Left lung (tissue), 10 donors: Measurements from ENCODE around the gene PRKG1. TPM values are rescaled to one million over a fixed set of nuclear protein-coding genes. Genes with fewer than 3 reads are reported as not detected.
"Not testable (repeated sequence)": the region's sequence is repeated elsewhere in the genome, so short reads cannot be mapped to it uniquely, and the experiment has no call there.

ENCODE experiments used
- ATAC-seq: fragments of 200-7000 bp; cut with Tn5 transposase; one replicate; pipeline ENCODE4 v1.9.1; 2020; ENCODE audit warnings: moderate library complexity
- DNase-seq, 4 donors: peaks; one replicate each; pipeline ENCODE4 v3.0.0-alpha.2; 2013 to 2020
- H3K27ac ChIP-seq, 2 donors: fragments of 200-600 bp; sonication (generic) in 1 of 2; one replicate each; pipeline versions ENCODE4 v1.5.0 to v1.8.0; 2020 to 2021
- H3K27me3 ChIP-seq, 2 donors: fragments of 200-600 bp; sonication (generic) in 1 of 2; one replicate each; pipeline versions ENCODE4 v1.5.0 to v1.8.0; 2020 to 2021
- H3K36me3 ChIP-seq, 2 donors: fragments of 200-600 bp; sonication (generic) in 1 of 2; one replicate each; pipeline versions ENCODE4 v1.5.0 to v1.8.0; 2020 to 2021
- H3K4me1 ChIP-seq, 2 donors: fragments of 200-600 bp; one replicate each; pipeline ENCODE4 v1.8.0; 2021
- H3K4me3 ChIP-seq, 2 donors: fragments of 200-600 bp; sonication (generic) in 1 of 2; one replicate each; pipeline versions ENCODE4 v1.5.0 to v1.8.0; 2020 to 2021; ENCODE audit warnings: mild to moderate bottlenecking in 1 of 2
- H3K9me3 ChIP-seq, 2 donors: fragments of 200-600 bp; sonication (generic) in 1 of 2; one replicate each; pipeline versions ENCODE4 v1.5.0 to v1.8.0; 2020 to 2021
- intact Hi-C, 2 donors: fragments of 100-400 bp; cut with DNase I; formaldehyde crosslinking; loops; one replicate each; pipeline versions ENCODE4 v1.11.2 to v1.14.2; 2022
- polyA plus RNA-seq, 6 donors: library from polyadenylated mRNA; unstranded; fragments of 120-200 nt; gene quantifications; one replicate each; pipeline ENCODE4 v1.2.1, GENCODE V29; 2013; ENCODE audit not compliant: insufficient read length in 6 of 6
- total RNA-seq, 2 donors: library from RNA; stranded (reverse); fragmentation: NEBNext Ultra II Directional; extraction: Animal tissue kit (Norgen Biotek cat#: 25700); gene quantifications; one replicate each; pipeline ENCODE4 v1.2.1, GENCODE V29; 2021
- TF ChIP-seq, protein P1 (sequence below), 2 donors: fragments of 200-600 bp; sonication (generic) in 1 of 2; IDR thresholded peaks; one replicate each; pipeline versions ENCODE4 v1.5.0 to v1.8.0; 2021; ENCODE audit warnings: antibody characterized with exemption in 2 of 2
- donor health status: DM: no; HTN: yes; CAD: no.
- donor health status: DM: no; HTN: no; CAD: no.

Gene PRKG1
- total and polyA plus RNA-seq, 8 donors: 15.6 to 29.0 (median 17.8) TPM

GRCh38 chr10:52030051-52030790 lies 955.9 kb downstream of the PRKG1 start:
- H3K9me3 ChIP-seq: peaks cover 0 to 1% of the 10 kb centered on the region in 2 donors
- TF ChIP-seq, protein P1, sequence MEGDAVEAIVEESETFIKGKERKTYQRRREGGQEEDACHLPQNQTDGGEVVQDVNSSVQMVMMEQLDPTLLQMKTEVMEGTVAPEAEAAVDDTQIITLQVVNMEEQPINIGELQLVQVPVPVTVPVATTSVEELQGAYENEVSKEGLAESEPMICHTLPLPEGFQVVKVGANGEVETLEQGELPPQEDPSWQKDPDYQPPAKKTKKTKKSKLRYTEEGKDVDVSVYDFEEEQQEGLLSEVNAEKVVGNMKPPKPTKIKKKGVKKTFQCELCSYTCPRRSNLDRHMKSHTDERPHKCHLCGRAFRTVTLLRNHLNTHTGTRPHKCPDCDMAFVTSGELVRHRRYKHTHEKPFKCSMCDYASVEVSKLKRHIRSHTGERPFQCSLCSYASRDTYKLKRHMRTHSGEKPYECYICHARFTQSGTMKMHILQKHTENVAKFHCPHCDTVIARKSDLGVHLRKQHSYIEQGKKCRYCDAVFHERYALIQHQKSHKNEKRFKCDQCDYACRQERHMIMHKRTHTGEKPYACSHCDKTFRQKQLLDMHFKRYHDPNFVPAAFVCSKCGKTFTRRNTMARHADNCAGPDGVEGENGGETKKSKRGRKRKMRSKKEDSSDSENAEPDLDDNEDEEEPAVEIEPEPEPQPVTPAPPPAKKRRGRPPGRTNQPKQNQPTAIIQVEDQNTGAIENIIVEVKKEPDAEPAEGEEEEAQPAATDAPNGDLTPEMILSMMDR (IDR thresholded peaks at IDR 0.05): no peak
- ATAC-seq: no peak
- H3K4me3 ChIP-seq: no peak overlapping the region
- H3K27ac ChIP-seq: no peak overlapping the region
- no peaks in the 10 kb centered on the region for H3K27me3 ChIP-seq
- intact Hi-C loops: no loop called here
- H3K36me3 ChIP-seq: no peaks in the 10 kb centered on the region
- H3K4me1 ChIP-seq: no peaks in the 10 kb centered on the region
- DNase-seq: no peak

- ATAC-seq (no peak), DNase-seq (no peak)
- Histone ChIP-seq H3K36me3 (no peaks in the 10 kb centered on the region), H3K9me3 (no peaks in the 10 kb centered on the region), H3K4me1 (no peaks in the 10 kb centered on the region), H3K27me3 (no peaks in the 10 kb centered on the region), H3K27ac (no peak overlapping the region), H3K4me3 (no peak overlapping the region)
- TF ChIP-seq, protein P1 (IDR thresholded peaks at IDR 0.05): no peak
- intact Hi-C loops: no loop called here
Measured at GRCh38 chr10:52030975-52031374, 956.7 kb downstream of the PRKG1 start.

DNA sequence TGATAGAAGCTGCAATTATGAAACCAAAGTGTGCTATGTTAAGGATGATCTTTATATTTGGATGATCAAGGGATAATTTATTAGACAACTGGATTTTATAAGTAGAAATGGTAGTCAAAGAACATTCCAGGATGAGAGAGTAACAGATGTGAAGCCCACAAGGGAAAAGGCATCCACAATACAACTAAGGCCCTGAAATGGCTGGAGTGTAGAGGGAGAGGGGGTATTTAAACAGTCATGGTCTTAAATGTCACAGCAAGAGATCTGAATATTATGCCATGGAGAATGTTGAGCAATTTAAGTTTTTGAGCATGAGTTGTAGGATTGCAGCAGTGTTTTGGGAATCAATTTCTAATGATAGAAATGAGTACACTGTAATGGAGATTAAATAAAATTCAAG lies 957.5 kb downstream of the PRKG1 start:
- Histone ChIP-seq H3K27me3 (no peaks in the 10 kb centered on the region), H3K9me3 (no peaks in the 10 kb centered on the region), H3K4me1 (no peaks in the 10 kb centered on the region), H3K36me3 (no peaks in the 10 kb centered on the region), H3K4me3 (no peak overlapping the region), H3K27ac (no peak overlapping the region)
- intact Hi-C loops: no loop called here
- no peak for DNase-seq
- TF ChIP-seq, protein P1 (IDR thresholded peaks at IDR 0.05): no peak
- no peak for ATAC-seq

DNA sequence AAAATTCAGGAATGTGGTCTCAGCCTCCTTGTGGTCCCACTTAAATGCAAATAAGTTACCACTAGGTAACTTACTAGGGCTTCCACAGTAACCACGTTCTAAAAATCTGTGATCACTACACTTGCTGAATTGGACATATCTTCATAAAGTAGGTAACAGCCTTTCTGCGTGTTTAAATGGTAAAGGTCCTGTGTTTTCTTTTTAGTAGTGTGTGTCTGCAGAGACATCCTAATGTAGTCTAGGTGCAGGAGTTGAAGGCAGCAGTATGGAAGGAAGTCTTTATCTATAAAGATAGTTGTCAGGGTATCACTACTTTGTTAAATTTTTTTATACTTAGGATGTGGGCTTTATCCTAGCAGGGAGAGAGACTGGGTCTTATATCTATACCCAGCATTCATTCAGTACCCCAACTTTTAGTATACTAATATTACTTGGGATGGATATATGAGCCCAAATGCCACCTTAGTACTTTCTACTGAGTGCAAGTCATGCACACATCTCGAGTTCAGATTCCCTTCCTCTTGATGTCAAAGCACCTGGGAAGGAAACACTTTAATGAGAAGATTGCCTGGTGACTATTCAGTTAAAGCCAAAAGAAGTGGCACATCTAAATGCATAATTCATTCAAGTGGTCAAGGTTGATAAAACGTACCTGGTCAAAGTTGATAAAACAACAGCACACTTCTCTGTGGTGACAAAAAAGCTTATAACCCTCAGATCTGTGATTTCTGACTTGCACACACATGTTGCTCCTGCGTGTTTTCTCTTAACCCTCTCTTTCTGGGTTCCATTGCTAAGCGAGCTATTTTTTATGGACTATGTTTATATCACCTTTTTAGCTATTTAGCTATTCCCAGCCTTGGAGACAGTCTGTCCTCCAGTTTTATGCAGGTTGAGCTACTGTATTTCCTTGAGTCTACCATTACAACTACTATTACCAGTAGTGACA lies 958.7 kb downstream of the PRKG1 start:
- no peak overlapping the region for H3K27ac ChIP-seq
- H3K27me3 ChIP-seq: no peaks in the 10 kb centered on the region
- H3K9me3 ChIP-seq: no peaks in the 10 kb centered on the region
- H3K4me3 ChIP-seq: no peak overlapping the region
- intact Hi-C loops: no loop called here
- no peaks in the 10 kb centered on the region for H3K36me3 ChIP-seq
- no peak for ATAC-seq
- H3K4me1 ChIP-seq: no peaks in the 10 kb centered on the region
- TF ChIP-seq, protein P1 (IDR thresholded peaks at IDR 0.05): no peak
- no peak for DNase-seq

DNA sequence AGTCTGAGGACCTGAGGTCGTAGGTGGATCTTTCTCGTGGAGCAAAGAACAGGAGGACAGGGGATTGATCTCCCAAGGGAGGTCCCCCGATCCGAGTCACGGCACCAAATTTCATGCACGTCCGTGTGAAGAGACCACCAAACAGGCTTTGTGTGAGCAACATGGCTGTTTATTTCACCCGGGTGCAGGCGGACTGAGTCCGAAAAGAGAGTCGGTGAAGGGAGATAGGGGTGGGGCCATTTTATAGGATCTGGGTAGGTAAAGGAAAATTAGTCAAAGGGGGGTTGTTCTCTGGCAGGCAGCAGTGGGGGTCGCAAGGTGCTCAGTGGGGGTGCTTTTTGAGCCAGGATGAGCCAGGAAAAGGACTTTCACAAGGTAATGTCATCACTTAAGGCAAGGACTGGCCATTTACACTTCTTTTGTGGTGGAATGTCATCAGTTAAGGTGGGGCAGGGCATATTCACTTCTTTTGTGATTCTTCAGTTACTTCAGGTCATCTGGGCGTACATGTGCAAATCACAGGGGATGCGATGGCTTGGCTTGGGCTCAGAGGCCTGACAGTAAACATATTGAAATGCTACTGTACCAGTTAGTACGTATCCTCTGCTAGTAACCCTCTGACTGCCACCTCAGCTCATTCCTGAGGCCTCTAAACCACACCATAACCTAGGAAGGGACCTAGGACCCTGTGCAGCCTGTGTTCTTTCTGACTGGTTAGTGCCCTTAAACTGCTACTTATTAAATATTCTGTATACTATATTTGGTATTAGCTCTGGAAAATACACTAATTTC lies 964.9 kb downstream of the PRKG1 start:
- H3K27me3 ChIP-seq, H3K36me3 ChIP-seq, H3K4me1 ChIP-seq, DNase-seq, ATAC-seq, H3K27ac ChIP-seq, H3K9me3 ChIP-seq, intact Hi-C loops, H3K4me3 ChIP-seq: not testable (repeated sequence)
